ENCODE data around the gene C5AR2.
"Not testable (repeated sequence)": the region's sequence is repeated elsewhere in the genome, so short reads cannot be mapped to it uniquely, and the experiment has no call there.

C5AR2 gene

DNA sequence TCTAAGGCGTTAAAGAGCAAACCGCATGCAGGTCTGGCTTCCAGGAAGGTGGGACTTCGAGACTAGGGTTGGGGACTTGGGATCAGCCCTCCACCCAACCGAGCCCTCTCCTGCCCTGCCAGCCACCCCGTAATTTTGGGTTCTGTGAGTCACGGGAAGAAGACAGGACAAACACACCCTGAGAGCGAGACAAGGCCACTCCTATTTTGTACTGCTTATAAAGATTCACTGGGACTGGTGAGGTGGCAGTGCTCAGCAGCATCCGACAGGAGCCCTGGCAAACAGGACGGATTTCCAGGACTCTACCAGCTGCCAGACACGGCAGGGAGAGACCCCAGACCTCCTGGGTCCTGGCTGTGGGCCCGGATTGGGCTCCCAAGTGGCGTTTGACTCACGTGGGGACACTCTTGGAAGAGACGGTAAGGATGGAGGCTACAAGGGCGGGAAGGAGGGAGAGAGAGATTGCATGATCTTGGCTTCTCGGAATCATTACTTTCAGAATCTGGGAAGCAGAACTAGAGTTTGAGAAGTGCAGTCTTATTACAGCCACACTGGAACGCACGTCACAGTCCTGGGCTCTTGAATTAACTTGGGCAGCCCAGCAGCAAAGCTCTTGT is at the start of gene C5AR2:
C5AR2 (plus strand) TSS at position 245 of the 617 bp plus-strand sequence. CDS start 8,625 bp downstream, outside the sequence.
- peak in 5 of 14 donors; percentile 9 to 72 (median 24) for DNase-seq

DNA sequence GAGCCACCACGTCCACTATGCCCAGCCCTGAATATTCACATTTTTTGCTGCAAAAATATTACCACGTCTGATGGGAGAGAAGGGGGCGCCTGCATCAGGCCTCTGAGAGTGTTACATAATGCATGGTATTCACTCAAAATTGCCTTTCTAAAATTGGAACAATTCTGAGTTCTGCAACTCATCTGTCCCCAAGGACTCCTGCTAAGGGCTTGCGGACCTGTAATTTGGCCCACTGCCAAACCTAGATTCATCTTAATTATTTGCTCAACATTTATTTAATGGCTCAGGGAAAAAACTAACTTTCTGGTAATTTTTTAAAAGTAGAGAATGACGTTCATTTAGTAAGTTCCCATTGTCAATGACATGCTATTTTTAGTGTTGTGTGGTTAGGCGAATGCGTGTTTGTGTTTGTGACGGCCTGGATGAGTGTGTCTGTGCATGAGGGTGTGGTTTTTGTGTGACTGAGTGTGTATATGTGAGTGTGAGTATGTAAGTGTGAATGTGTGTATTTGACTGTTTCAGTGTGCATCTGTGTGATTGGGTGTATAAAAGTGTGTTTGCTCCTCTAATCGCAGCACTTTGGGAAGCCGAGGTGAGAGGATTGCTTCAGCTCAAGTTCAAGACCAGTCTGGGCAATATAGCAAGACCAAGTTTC is 48.4 kb upstream of the C5AR2 start:
- no peak for DNase-seq

DNA sequence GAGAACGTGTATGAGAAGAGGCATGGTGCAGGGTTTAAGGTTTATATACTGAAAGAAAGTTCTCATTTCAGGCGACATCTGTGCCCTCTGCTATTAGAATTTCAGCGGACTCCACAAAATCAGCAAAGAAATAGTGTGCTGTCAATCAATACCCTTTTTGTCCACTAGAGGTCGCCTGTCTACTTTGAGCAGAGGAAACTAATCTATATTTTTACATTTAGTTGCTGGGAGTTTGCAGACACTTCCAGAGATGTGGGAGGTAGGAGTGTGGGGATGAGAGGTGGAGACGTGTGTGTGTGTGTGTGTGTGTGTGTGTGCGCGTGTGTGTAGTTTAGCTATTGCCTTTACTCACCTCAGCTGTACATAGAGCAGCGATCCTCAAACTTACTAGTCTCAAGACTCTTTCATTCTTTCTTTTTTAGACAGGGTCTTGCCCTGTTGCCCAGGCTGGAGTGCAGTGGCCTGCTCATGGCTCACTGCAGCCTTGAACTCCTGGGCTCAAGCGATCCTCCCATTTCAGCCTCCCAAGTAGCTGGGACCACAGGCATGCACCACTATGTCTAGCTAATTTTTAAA is 47.6 kb upstream of the C5AR2 start:
- DNase-seq = peak in 4 of 14 donors; percentile 5 to 35 (median 22)

DNA sequence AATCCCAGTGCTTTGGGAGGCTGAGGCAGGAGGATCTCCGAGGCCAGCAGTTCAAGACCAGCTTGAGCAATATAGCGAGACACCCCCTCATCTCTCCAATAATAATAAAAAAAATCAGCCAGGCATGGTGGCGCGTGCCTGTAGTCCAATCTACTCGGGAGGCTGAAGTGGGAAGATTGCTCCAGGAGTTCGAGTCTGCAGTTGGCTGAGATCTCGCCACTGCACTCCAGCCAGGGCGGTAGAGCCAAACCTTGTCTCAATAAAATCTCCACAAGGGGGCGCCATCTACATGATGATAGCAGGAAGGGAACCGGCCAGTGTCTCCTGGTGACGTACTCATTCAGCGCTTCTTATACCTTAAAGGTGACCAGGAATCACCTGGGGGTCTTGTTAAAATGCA is 35.9 kb upstream of the C5AR2 start:
- DNase-seq = peak in 9 of 14 donors; percentile 5 to 63 (median 38)

DNA sequence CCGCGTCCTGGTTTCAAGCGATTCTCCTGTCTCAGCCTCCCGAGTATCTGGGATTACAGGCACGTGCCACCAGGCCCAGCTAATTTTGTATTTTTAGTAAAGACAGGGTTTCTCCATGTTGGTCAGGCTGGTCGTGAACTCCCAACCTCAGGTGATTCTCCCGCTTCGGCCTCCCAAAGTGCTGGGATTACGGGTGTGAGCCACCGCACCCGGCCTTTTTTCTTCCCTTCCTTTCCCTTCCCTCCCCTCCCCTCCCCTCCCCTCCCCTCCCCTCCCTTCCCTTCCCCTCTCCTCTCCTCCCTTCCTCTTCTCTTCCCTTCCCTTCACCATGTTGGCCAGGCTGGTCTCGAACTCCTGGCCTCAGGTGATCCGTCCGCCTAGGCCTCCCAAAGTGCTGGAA is 31.1 kb upstream of the C5AR2 start:
- not testable (repeated sequence) for DNase-seq

DNA sequence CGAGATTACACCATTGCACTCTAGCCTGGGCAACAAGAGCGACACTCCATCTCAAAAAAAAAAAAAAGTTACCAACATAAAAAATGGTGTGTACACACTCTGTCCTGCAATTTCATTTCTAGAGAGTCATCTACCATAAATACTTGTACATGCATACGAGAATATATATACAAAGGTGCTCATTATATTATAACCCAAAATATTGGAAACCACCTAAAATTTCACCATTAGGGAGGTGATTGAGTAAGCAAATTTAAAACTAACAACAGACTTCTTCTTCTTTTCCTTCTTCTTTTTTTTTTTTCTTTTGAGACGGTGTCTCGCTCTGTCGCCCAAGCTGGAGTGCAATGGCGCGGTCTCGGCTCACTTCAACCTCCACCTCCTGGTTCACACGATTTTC is 29.7 kb upstream of the C5AR2 start:
- no peak for DNase-seq

DNA sequence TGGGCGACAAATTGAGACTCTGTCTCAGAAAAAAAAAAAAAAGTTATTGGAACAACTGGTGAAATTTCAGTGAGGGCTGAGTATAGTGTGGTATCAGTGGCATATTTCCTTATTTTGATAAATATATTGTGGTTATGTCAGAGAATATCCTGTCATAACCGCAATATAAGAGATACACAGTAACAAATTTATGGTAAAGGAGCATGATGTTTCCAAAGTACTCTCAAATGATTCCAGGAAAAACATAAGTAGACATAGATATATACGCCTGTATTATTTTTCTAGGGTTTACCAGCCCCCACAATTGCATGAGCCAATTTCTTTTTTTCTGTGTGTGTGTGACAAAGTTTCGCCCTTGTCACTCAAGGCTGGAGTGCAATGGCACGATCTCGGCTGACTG is 28.0 kb upstream of the C5AR2 start:
- DNase-seq = no peak

DNA sequence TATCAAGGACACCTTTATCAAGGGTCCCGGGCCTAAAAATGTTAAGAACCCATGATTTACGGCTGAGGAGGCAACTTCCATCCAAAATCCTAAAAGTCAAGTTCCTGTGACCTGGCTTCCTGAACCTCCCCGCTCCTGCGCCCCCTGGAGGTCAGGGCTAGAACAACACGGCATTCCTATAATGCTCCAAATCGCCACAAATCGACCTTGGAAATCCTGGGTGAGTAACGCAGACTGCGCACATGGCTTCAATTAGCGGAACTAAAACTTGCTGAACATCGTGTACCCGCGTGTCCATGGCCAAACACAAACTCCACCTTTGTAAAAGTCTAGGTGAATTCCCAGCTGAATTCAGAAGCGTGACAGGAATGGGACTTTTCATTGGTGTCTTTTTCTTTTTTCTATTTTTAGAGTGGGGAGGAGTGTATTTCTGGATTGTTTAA is 26.6 kb upstream of the C5AR2 start:
- peak in 5 of 14 donors; percentile 1 to 38 (median 21) for DNase-seq

DNA sequence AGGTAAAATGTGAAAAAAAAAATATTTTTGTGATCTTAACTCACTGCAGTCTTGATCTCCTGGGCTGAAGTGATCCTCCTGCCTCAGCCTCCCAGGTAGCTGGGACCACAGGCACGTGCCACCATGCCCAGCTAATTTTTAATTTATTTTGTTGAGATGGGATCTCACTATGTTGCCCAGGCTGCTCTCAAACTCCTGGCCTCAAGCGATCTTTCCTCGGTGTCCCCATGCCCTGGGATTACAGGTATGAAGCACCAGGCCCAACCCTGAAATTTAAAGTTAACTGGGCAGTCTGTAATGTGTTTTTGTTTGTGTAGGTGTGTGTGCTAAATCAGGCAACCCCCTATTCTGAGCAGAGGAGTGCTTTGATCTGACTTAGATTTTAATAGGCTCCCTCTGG is 25.7 kb upstream of the C5AR2 start:
- DNase-seq = no peak

DNA sequence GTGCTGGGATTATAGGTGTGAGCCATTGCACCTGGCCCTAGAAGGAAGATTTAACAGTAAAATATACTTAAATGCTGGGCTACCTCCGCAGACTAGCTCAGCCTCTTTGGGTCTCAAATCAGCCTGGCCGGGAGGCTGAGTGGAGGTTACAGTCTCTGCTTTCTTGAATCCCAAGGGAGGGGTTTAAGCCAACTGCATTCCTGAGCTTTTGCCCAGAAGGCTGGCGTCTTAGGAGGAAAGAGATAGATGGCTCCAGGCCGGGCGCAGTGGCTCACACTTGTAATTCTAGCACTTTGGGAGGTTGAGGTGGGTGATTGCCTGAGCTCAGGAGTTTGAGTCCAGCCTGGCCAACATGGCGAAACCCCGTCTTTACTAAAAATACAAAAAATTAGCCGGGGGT is 22.9 kb upstream of the C5AR2 start:
- no peak for DNase-seq

DNA sequence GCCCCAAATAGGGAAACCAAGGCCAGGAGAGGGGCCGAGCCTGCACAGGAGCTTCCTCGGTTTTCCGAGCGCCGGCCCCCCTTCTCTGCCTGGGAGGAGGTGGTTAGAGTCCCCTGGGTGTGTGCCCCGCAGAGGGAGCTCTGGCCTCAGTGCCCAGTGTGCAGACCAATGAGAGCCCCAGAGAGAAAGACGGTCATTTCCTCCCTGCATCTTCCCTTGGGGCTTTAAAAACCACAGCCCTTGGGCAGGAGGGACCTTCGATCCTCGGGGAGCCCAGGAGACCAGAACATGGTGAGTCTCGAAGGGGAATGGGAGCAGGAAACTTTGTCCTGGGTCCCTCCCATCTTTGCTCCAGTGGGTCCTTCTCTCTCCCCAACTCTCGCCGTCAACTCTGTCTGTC is 22.4 kb upstream of the C5AR2 start, which contains the start of gene C5AR1:
C5AR1 (plus strand) TSS at position 254 of the 400 bp plus-strand sequence; CDS start at position 289, 35 bp downstream.
- peak in 6 of 14 donors; percentile 10 to 35 (median 22) for DNase-seq

DNA sequence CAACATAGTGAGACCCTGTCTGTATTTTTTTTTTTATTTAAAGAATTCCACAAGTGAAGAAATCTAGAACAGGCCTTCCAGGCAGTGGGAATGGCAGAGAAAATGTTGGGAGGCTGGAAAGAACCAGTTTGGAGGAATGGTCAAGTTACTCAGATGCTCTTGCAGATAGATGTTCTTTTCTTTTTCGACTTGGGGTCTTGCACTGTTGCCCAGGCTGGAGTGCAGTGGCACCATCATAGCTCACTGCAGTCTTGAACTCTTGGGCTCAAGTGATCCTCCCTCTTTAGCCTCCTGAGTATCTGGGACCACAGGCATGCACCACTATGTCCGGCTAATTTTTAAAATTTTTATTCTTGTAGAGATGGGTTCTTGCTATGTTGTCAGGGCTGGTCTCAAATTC is 21.7 kb upstream of the C5AR2 start:
- DNase-seq = no peak

DNA sequence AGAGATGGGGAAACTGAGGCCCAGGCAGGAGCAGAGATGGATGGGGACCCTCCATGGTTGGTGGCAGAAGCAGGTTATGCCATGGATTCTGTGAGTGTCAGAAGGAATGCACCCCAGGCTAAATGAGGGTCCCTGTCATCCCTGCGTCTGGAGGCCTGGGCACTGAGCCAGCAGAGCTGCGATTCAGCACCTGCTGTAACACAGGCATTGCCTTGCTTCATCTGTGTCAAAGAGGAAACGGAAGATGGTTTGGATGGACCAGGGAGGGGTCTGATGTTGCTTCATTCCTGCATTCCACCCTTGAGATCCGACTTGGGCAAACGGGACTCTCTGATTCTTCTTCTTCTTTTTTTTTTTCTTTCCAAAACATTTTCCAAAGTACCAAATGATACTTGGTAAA is 21.2 kb upstream of the C5AR2 start:
- peak in 1 of 14 donors; percentile 10 for DNase-seq

DNA sequence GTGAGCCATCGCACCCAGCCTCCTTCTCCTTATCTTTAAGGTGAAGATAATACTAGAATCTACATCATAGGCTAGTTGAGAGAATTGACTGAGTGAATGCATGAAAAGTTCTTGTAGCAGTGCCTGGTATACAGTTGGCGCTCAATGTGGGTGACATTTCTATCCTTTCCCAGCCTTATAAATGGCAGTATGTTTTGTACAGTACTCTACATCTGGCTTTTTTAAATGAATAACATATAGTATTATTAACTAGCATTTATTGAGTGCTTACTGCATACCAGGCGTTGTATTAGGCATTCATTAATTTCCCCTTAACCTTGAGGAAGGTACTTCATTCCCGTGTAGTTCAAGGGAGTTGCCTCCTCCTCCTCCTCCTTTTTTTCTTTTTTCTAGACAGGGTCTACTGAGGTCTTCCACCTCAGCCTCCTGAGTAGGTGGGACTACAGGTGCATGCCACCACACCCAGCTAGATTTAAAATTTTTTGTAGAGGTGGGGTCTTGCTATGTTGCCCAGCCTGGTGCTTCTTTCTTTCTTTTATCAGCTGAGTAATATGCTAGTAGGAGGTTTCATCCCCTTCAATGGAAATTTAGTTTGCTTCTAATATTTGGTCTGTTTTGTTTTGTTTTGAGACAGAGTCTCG is 19.5 kb upstream of the C5AR2 start:
- DNase-seq = no peak

DNA sequence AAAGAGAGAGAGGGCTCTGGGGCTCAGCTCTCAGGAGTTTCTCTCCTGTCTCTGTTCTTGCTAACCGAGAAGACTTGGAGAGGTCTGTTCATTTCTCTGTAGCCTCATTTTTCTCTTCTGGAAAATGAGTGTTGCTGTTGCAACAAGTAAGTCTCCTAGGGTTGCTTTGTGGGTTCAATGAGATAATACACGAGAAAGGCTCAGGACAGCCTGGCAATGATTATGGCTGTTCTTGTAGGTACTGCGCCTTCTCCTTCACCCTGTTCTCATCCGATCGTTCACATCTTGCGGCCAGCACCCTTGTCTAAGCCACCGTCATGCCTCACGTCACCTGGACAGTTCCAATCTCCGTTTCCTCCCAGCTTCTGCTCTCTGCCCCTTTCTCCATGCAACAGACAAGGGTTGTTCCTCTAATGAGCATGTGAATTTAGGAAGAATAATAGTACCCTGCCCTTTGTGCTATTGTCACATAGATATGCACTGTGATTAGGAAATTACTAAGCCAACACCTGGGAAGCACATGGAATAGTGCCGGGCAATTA is 18.1 kb upstream of the C5AR2 start:
- no peak for DNase-seq

DNA sequence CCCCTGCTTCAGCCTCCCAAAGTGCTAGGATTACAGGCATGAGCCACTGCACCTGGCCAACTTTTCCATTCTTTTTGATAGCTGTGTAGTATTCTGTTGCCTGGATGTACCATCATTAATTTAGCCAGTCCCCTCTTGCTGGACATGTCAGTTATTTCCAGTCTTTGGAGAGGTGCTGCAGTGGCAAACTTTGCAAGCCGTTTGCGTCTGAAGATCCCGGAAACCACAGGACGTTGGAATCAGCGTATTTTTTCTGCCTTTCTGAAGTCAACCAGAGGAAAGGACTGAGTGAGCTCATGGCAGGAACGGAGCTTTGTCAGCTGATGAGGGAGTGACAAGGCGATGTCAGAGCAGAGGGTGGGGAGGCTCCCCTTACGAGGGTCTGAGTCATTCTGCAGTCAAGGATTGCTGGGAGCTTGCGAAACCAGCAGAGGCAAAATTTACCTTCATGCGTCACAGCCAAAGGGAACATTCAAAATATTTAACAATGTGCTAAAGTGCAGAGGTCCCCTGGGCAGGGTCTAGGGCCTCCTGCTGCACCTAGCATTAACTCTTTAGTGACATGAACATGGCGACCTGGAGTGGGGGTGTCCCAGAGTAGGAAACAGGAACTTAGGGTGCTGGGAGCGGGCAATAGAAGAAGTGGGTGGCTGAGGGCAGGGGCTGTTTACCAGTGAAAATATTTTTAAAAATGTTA is 16.7 kb upstream of the C5AR2 start:
- peak in 9 of 14 donors; percentile 19 to 58 (median 34) for DNase-seq

DNA sequence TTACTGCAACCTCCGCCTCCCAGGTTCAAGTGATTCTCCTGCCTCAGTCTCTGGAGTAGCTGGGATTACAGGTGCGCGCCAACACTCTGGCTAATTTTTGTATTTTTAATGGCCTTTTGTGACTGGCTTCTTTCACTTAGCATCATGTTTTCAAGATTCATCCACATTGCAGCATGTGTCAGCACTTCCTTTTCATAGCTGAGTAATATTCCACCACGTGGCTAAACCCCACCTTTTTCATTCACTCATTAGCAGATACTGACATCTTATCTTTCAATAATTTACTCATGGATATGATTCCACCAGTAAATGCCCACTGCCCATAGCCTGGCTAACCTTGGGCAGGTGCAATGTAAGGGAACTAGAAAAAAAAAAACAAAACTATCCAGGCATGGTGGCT is 15.5 kb upstream of the C5AR2 start:
- DNase-seq = no peak

DNA sequence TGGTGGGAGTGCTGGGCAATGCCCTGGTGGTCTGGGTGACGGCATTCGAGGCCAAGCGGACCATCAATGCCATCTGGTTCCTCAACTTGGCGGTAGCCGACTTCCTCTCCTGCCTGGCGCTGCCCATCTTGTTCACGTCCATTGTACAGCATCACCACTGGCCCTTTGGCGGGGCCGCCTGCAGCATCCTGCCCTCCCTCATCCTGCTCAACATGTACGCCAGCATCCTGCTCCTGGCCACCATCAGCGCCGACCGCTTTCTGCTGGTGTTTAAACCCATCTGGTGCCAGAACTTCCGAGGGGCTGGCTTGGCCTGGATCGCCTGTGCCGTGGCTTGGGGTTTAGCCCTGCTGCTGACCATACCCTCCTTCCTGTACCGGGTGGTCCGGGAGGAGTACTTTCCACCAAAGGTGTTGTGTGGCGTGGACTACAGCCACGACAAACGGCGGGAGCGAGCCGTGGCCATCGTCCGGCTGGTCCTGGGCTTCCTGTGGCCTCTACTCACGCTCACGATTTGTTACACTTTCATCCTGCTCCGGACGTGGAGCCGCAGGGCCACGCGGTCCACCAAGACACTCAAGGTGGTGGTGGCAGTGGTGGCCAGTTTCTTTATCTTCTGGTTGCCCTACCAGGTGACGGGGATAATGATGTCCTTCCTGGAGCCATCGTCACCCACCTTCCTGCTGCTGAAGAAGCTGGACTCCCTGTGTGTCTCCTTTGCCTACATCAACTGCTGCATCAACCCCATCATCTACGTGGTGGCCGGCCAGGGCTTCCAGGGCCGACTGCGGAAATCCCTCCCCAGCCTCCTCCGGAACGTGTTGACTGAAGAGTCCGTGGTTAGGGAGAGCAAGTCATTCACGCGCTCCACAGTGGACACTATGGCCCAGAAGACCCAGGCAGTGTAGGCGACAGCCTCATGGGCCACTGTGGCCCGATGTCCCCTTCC is 11.8 kb upstream of the C5AR2 start:
- DNase-seq = no peak

DNA sequence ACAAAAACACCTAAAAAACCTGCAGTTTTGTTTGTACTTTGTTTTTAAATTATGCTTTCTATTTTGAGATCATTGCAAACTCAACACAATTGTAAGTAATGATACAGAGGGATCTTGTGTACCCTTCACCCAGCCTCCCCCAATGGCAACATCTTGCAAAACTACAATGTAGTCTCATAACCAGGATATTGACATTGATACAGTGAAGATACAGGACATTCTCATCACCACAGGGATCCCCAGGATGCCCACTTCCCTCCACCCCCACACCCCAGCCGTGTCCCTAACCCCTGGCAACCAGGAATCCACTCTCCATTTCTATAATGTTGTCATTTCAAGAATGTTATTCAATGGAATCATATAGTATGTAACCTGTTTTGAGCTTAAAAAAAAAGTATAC is 10.3 kb upstream of the C5AR2 start:
- no peak for DNase-seq

DNA sequence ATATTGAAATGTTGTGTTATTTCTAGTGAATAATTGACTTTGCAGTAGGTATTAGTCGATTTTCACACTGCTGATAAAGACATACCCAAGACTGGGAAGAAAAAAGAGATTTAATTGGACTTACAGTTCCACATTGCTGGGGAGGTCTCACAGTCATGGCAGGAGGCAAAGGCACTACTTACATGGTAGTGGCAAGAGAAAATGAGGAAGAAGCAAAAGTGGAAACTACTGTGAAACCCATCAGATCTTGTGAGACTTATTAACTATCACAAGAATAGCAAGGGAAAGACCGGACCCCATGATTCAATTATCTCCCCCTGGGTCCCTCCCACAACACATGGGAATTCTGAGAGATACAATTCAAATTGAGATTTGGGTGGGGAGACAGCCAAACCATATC is 9.9 kb upstream of the C5AR2 start:
- no peak for DNase-seq

DNA sequence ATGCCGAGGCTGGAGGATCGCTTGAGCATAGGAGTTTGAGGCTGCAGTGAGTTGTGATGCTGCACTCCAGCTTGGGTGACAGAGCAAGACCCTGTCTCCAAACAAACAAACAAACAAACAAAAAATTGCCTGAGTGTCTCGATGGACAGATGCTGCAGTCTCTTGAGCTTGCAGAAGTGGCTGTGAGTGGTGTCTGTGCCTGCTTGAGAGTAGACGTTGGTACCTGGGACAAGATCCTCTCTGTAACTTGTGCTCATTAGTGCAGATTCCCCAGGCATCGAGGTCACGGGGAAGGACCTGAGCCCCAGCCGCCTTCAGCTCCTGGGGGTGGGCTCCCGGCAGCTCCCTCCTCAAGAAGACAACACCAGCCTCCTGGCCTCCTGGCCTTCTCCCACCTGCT is 8.6 kb upstream of the C5AR2 start:
- DNase-seq = peak in 1 of 14 donors; percentile 9
